HCT116 (cell line): ENCODE measurements around the gene SLC44A5. TPM values are rescaled to one million over a fixed set of nuclear protein-coding genes. Genes with fewer than 3 reads are reported as not detected.
"Not testable (repeated sequence)": the region's sequence is repeated elsewhere in the genome, so short reads cannot be mapped to it uniquely, and the experiment has no call there.

Source experiments
- ATAC-seq: fragments of 200-7000 bp; cut with Tn5 transposase; 2 replicates; pipeline ENCODE4 v1.9.1; 2020; ENCODE audit warnings: mild to moderate bottlenecking, moderate library complexity
- BruUV-seq: library from RNA; stranded (reverse); fragments of 400-500 nt; replicated peaks from 2 replicates; lab custom pipeline; 2021; lab: Mats Ljungman, UMichigan
- CTCF ChIA-PET: fragments of 300-600 bp; sonication (Branson Sonifier 250); formaldehyde crosslinking; loops from one replicate; lab custom pipeline; 2021; ENCODE audit warnings: antibody characterized with exemption; lab: Charles Lee
- POLR2A ChIA-PET: fragments of 300-600, 350-600 bp; sonication (Branson Sonifier 250); formaldehyde crosslinking; loops from one replicate; lab custom pipeline; 2021; ENCODE audit warnings: antibody characterized with exemption; lab: Charles Lee
- RAD21 ChIA-PET, 2 experiments: fragments of 300-600 bp; sonication (Branson Sonifier 250); formaldehyde crosslinking; loops; one replicate each; lab custom pipeline; 2023; ENCODE audit warnings: low total read pairs in 2 of 2; ENCODE audit not compliant: uncharacterized antibody in 2 of 2, unreplicated experiment in 2 of 2, low non-redundant PET in 1 of 2; lab: Charles Lee
- DNase-seq: peaks from one replicate; pipeline ENCODE4 v3.0.0-alpha.2; 2010; ENCODE audit warnings: low read depth, low spot score
- H2AFZ ChIP-seq: fragments of 200-600 bp; shearing (Covaris generic), sonication (generic); 2 replicates; pipeline ENCODE4 v1.6.1; 2017; ENCODE audit warnings: low read depth, mixed run types, mixed read lengths, antibody characterized with exemption, low read length; ENCODE audit not compliant: poor library complexity, severe bottlenecking
- H3K27ac ChIP-seq: 2 replicates; pipeline ENCODE4 v1.5.1; 2012; ENCODE audit warnings: low read depth, low read length
- H3K27me3 ChIP-seq: fragments of 200-600 bp; sonication (generic); 2 replicates; pipeline ENCODE4 v1.6.1; 2016; ENCODE audit warnings: mixed run types, low read length, mixed read lengths; ENCODE audit not compliant: insufficient read depth
- H3K36me3 ChIP-seq, 2 experiments: fragments of 200-500 bp in 1 of 2; fragments of 200-600 bp in 1 of 2; sonication (Bioruptor generic) in 1 of 2; sonication (generic) in 1 of 2; 2 replicates each; pipeline versions ENCODE4 v1.5.1 to v1.6.1; 2014 to 2016; ENCODE audit warnings: low read length in 2 of 2, inconsistent platforms in 1 of 2, mixed read lengths in 1 of 2, mixed run types in 1 of 2; ENCODE audit not compliant: insufficient read depth in 2 of 2, control insufficient read depth in 1 of 2
- H3K4me1 ChIP-seq, 2 experiments: fragments of 200-600 bp in 1 of 2; sonication (generic) in 1 of 2; 2 replicates each; pipeline versions ENCODE4 v1.5.1 to v1.6.1; 2012 to 2017; ENCODE audit warnings: low read length in 2 of 2, inconsistent platforms in 1 of 2, mild to moderate bottlenecking in 1 of 2, mixed read lengths in 1 of 2, mixed run types in 1 of 2, moderate library complexity in 1 of 2; ENCODE audit not compliant: insufficient read depth in 2 of 2, control insufficient read depth in 1 of 2
- H3K4me2 ChIP-seq: fragments of 200-600 bp; sonication (generic); 2 replicates; pipeline ENCODE4 v1.6.1; 2017; ENCODE audit warnings: mixed run types, low read length, mixed read lengths
- H3K4me3 ChIP-seq, 2 experiments: fragments of 200-600 bp in 1 of 2; sonication (generic) in 1 of 2; replicated peaks in 1 of 2; 2 replicates each; pipeline ENCODE4 v1.5.1; 2011 to 2016; ENCODE audit warnings: low read length in 2 of 2, control low read depth in 1 of 2, low read depth in 1 of 2, mild to moderate bottlenecking in 1 of 2, mixed read lengths in 1 of 2, mixed run types in 1 of 2
- H3K79me2 ChIP-seq: fragments of 200-600 bp; sonication (generic); 2 replicates; pipeline ENCODE4 v1.6.1; 2017; ENCODE audit warnings: mild to moderate bottlenecking, mixed run types, low read length, moderate library complexity, mixed read lengths; ENCODE audit not compliant: insufficient read depth
- H3K9ac ChIP-seq: fragments of 200-600 bp; sonication (generic); 2 replicates; pipeline ENCODE4 v1.6.1; 2016; ENCODE audit warnings: low read length, mixed read lengths
- H3K9me2 ChIP-seq: fragments of 200-600 bp; sonication (generic), shearing (Covaris generic); 2 replicates; pipeline ENCODE4 v1.6.1; 2017; ENCODE audit warnings: mixed run types, mild to moderate bottlenecking, moderate library complexity; ENCODE audit not compliant: insufficient read depth
- H3K9me3 ChIP-seq, 2 experiments: fragments of 200-500 bp in 1 of 2; fragments of 200-600 bp in 1 of 2; sonication (Bioruptor generic) in 1 of 2; sonication (generic) in 1 of 2; 2 replicates each; pipeline ENCODE4 v1.6.1; 2014 to 2017; ENCODE audit warnings: low read length in 2 of 2, mixed read lengths in 2 of 2, inconsistent platforms in 1 of 2, low read depth in 1 of 2, mild to moderate bottlenecking in 1 of 2, mixed run types in 1 of 2, moderate library complexity in 1 of 2; ENCODE audit not compliant: control insufficient read depth in 1 of 2, insufficient read depth in 1 of 2
- H4K20me1 ChIP-seq: fragments of 200-600 bp; sonication (generic), shearing (Covaris generic); 2 replicates; pipeline ENCODE4 v1.6.1; 2017; ENCODE audit warnings: mixed run types, mild to moderate bottlenecking, moderate library complexity; ENCODE audit not compliant: insufficient read depth
- CBX3 ChIP-seq: IDR thresholded peaks from 2 replicates; pipeline ENCODE4 v1.6.1; 2012; ENCODE audit warnings: low read depth
- CTCF ChIP-seq, 3 experiments: fragments of 200-600 bp in 1 of 3; sonication (generic) in 1 of 3; IDR thresholded peaks in 2 of 3; conservative IDR thresholded peaks in 1 of 3; 2 replicates each; pipeline ENCODE4 v1.5.1; 2012 to 2017; ENCODE audit warnings: low read depth in 2 of 3, low read length in 2 of 3, antibody characterized with exemption in 1 of 3, borderline replicate concordance in 1 of 3, control low read depth in 1 of 3, mild to moderate bottlenecking in 1 of 3, mixed read lengths in 1 of 3, mixed run types in 1 of 3, moderate library complexity in 1 of 3; ENCODE audit not compliant: insufficient read depth in 1 of 3
- EGR1 ChIP-seq: IDR thresholded peaks from 2 replicates; pipeline ENCODE4 v1.6.1; 2012; ENCODE audit warnings: low read depth
- EZH2 ChIP-seq: fragments of 200-600 bp; sonication (generic); IDR thresholded peaks from 2 replicates; pipeline ENCODE4 v1.6.1; 2017; ENCODE audit warnings: antibody characterized with exemption, mixed run types
- JUND ChIP-seq: IDR thresholded peaks from 2 replicates; pipeline ENCODE4 v1.6.1; 2012
- POLR2AphosphoS5 ChIP-seq: IDR thresholded peaks from 2 replicates; pipeline ENCODE4 v1.6.1; 2011; ENCODE audit warnings: mild to moderate bottlenecking, low read depth, low read length, moderate library complexity
- ZNF274 ChIP-seq: fragments of 200-500 bp; sonication (Bioruptor generic); IDR thresholded peaks from 2 replicates; pipeline ENCODE4 v1.6.1; 2014; ENCODE audit warnings: mild to moderate bottlenecking, low read depth, low read length, inconsistent platforms
- intact Hi-C: fragments of 100-400 bp; cut with micrococcal nuclease; formaldehyde crosslinking; loops from 2 replicates; pipeline ENCODE4 v1.10.0; 2022
- total RNA-seq: library from RNA; stranded (reverse); gene quantifications from one replicate; pipeline ENCODE4 v1.2.1, GENCODE V29; 2021; ENCODE audit not compliant: unreplicated experiment

The SLC44A5 gene
- total RNA-seq, 1 experiment from 2014 or later: 2.4 TPM

GRCh38 chr1:75594327-75594726 lies 16.6 kb downstream of the SLC44A5 start:
- H3K36me3 ChIP-seq: no peaks in the 10 kb centered on the region
- RAD21 ChIA-PET: no interaction called here
- H3K27ac ChIP-seq: no peak overlapping the region
- no peak for TF ChIP-seq EGR1
- no peak for TF ChIP-seq ZNF274
- TF ChIP-seq CTCF (IDR thresholded peaks at IDR 0.05 in 2 of 3, conservative IDR thresholded peaks at IDR 0.05 in 1 of 3; ENCODE audit: borderline replicate concordance in 1 of 3, insufficient read depth in 1 of 3, low read depth in 2 of 3, low read length in 2 of 3): no peak
- TF ChIP-seq POLR2AphosphoS5: no peak
- TF ChIP-seq EZH2: no peak
- no peak for TF ChIP-seq JUND
- TF ChIP-seq CBX3: no peak
- TF ChIP-seq, all 23 proteins: peak for 0
- ATAC-seq (no peak), DNase-seq (no peak)
- no peaks in the 10 kb centered on the region for H3K27me3 ChIP-seq
- H3K4me1 ChIP-seq: no peaks in the 10 kb centered on the region
- H3K9me3 ChIP-seq: no peaks in the 10 kb centered on the region
- ChIA-PET CTCF (no interaction called here), POLR2A (no interaction called here)
- no peak overlapping the region for H2AFZ ChIP-seq
- intact Hi-C loops: no loop called here
- no peaks in the 10 kb centered on the region for H4K20me1 ChIP-seq
- H3K4me3 ChIP-seq: no peak overlapping the region
- BruUV-seq: no TSS peak
- H3K9ac ChIP-seq: no peak overlapping the region
- H3K4me2 ChIP-seq: no peak overlapping the region
- H3K79me2 ChIP-seq: no peaks in the 10 kb centered on the region
- H3K9me2 ChIP-seq: no peaks in the 10 kb centered on the region

- H2AFZ ChIP-seq, POLR2A ChIA-PET, ATAC-seq, H3K4me2 ChIP-seq, DNase-seq, H3K79me2 ChIP-seq, RAD21 ChIA-PET, H3K4me1 ChIP-seq, H4K20me1 ChIP-seq, H3K27me3 ChIP-seq, CTCF ChIA-PET, H3K9me2 ChIP-seq, H3K9ac ChIP-seq, BruUV-seq, H3K9me3 ChIP-seq, intact Hi-C loops, H3K27ac ChIP-seq, H3K36me3 ChIP-seq, H3K4me3 ChIP-seq: not testable (repeated sequence)
Measured at GRCh38 chr1:75593457-75593856, 17.5 kb downstream of the SLC44A5 start.
